Epithelial cell of esophagus (primary cell): ENCODE data around the gene GBX2.
A peak's percentile ranks its signal among the peaks of the same experiment; 100 is the strongest.

ENCODE experiments used
- DNase-seq: peaks from one replicate; pipeline ENCODE4 v3.0.0; 2010; ENCODE audit warnings: low read depth
- H3K4me3 ChIP-seq: 2 replicates; pipeline ENCODE4 v1.5.1; 2011; ENCODE audit warnings: mild to moderate bottlenecking, low read length, control low read depth
- CTCF ChIP-seq: IDR thresholded peaks from 2 replicates; pipeline ENCODE4 v1.5.1; 2011; ENCODE audit warnings: low read depth, mild to moderate bottlenecking, low read length, control low read depth, inconsistent platforms; ENCODE audit not compliant: insufficient read depth; ENCODE audit errors: missing control alignments

Gene GBX2

DNA sequence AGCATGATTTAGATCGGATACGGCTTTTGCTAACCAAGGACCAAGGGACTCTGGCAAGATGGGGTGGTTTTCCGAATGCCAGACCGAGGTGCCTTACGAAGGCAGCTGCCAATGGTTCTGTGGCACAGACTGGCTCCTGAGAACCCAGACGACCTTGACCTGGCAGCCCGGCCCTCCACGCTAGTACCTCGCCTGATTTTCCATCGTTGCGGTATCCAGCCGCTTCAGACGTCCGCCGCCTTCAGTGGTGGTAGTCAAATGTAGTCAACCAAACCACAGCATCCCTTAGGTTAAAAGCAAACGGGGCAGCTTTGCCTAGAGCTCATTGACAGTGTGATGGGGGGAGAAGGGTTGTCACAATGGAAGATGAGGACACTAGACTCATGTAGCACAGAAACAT lies 42.6 kb downstream of the GBX2 start:
- no peak for DNase-seq
- no peak overlapping the region for H3K4me3 ChIP-seq
- no peak for TF ChIP-seq CTCF

DNA sequence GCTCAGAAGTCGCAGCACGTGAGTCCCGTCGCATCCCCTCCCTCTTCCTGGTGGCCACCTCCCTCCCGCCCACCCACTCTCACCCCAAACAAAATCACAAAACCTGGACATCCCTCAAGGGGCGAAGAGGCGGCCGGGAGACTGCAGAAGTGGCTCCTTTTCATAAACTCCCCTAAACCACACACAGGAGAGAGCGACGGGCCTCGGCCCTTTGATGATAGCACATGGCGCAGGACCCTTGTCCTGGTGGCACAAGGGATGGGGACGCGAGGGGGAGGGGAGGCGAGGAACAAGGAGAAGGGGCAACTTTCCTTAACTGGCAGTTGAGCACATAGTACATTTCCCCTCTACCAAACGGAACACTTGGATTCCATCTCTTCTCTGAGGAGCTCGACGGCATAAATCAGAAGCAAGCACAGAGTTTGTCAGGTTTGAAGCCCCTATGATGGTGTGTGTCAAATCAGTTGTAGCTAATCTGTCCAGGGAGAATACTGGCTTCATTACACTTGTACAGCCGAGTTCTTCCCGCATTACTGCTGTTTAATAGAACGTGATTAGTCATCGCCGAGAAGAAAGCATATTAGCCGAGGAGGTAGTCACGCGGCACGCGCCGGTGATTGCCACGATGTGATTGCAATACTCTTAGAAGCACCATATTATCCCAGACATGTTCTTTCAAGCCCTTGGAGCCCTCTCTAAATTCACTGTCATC lies 43.8 kb downstream of the GBX2 start:
- no peak for TF ChIP-seq CTCF
- H3K4me3 ChIP-seq, result no peak overlapping the region
- no peak for DNase-seq

GRCh38 chr2:236123716-236124115 lies 44.5 kb downstream of the GBX2 start:
- no peak overlapping the region for H3K4me3 ChIP-seq
- DNase-seq, result no peak
- no peak for TF ChIP-seq CTCF

DNA sequence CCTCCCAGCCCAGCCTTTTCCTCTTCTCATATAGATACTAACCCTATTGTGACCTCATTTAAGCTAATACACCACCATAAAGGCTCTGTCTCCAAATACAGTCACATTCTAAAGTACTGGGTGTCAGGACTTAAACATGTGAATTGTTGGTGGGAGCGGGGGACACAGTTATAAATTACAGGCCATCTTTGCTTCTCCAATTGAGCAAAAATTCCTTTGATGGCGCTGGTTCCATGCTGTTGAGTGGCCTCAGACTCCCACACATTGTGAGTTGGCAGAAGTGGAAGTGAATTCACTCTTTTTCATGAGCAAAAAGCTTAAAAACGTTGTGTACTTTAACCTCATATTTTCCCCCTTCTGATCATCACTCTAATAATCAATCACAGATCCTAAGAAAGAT lies 46.0 kb downstream of the GBX2 start:
- no peak for DNase-seq
- no peak for TF ChIP-seq CTCF
- no peak overlapping the region for H3K4me3 ChIP-seq

DNA sequence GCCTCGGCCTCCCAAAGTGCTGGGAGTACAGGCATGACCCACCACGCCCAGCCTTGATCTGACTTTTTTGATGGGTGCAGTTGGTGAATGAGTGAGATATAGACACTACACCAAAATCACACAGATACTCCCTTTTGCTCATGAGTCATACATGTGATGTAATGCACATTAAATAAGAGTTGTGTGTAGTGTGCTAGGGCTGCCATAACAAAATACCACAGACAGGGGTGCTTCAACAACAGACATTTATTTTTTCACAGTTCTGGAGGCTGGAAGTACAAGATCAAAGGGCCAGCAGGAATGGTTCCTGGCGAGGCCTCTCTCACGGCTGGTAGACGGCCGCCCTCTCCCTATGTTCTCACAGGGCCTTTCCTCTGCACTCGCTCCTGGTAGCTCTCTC lies 46.6 kb downstream of the GBX2 start:
- DNase-seq, result peak; percentile 31
- TF ChIP-seq CTCF, result no peak

GRCh38 chr2:236120829-236121228 lies 47.4 kb downstream of the GBX2 start:
- DNase-seq, result no peak
- no peak overlapping the region for H3K4me3 ChIP-seq
- no peak for TF ChIP-seq CTCF

More for the DNA sequence above, 46.6 kb downstream of the GBX2 start:
- H3K4me3 ChIP-seq, result no peak overlapping the region

- TF ChIP-seq CTCF, result no peak
- H3K4me3 ChIP-seq, result no peak overlapping the region
- DNase-seq, result no peak
Measured at GRCh38 chr2:236120141-236120601, 48.0 kb downstream of the GBX2 start.
